ENCODE data around the gene KAZN. TPM values are rescaled to one million over a fixed set of nuclear protein-coding genes. Genes with fewer than 3 reads are reported as not detected.

The KAZN gene
- polyA plus RNA-seq, 1 donor from 2014 or later = 20.6 TPM

DNA sequence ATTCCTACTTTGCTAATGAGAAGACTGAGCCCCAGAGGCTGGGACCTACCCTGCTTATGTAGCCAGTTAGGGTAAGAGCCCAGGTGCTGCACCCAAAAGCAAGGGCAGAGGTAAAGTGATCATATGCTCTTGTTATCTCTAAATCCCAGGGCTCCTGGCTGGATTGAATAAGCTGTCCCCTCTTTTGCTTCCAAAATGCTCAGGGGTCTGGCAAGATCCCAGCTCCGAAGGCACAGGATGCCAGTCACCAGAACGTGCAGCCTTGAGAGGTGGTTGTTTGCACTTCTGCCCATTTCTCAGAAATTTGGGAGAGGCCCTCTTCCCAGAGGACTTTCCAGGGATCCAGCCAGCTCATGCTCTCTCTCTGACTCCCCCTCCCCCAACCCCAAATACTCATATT lies 412.7 kb downstream of the KAZN start:
- H3K79me2 ChIP-seq (replicated peaks; ENCODE audit: insufficient read depth, low read length) = no peaks in the 10 kb centered on the region
- H3K4me2 ChIP-seq (ENCODE audit: low read length) = no peak overlapping the region
- H3K9me3 ChIP-seq (ENCODE audit: low read length) = peaks cover 6% of the 10 kb centered on the region
- no peaks in the 10 kb centered on the region for H3K27me3 ChIP-seq (ENCODE audit: insufficient read depth, low read depth, low read length)
- H3K36me3 ChIP-seq (ENCODE audit: insufficient read depth, low read length) = no peaks in the 10 kb centered on the region
- H3K9me2 ChIP-seq (ENCODE audit: insufficient read depth, low read length) = no peaks in the 10 kb centered on the region
- H4K20me1 ChIP-seq (ENCODE audit: insufficient read depth) = no peaks in the 10 kb centered on the region
- no peak overlapping the region for H3K9ac ChIP-seq (ENCODE audit: low read length)
- no peak overlapping the region for H2AFZ ChIP-seq (ENCODE audit: low read depth, low read length)
- no peak overlapping the region for H3K27ac ChIP-seq (ENCODE audit: low read length)
- H3F3A ChIP-seq (ENCODE audit: insufficient read depth, low read length, poor library complexity, severe bottlenecking) = no peaks in the 10 kb centered on the region
- TF ChIP-seq EP300 (conservative IDR thresholded peaks at IDR 0.05; ENCODE audit: poor library complexity, severe bottlenecking) = no peak
- TF ChIP-seq, protein P1, sequence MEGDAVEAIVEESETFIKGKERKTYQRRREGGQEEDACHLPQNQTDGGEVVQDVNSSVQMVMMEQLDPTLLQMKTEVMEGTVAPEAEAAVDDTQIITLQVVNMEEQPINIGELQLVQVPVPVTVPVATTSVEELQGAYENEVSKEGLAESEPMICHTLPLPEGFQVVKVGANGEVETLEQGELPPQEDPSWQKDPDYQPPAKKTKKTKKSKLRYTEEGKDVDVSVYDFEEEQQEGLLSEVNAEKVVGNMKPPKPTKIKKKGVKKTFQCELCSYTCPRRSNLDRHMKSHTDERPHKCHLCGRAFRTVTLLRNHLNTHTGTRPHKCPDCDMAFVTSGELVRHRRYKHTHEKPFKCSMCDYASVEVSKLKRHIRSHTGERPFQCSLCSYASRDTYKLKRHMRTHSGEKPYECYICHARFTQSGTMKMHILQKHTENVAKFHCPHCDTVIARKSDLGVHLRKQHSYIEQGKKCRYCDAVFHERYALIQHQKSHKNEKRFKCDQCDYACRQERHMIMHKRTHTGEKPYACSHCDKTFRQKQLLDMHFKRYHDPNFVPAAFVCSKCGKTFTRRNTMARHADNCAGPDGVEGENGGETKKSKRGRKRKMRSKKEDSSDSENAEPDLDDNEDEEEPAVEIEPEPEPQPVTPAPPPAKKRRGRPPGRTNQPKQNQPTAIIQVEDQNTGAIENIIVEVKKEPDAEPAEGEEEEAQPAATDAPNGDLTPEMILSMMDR (IDR thresholded peaks at IDR 0.05; ENCODE audit: poor library complexity, severe bottlenecking) = no peak
- no peak for TF ChIP-seq MXI1 (conservative IDR thresholded peaks at IDR 0.05; ENCODE audit: poor library complexity, severe bottlenecking)
- TF ChIP-seq SMC3 (conservative IDR thresholded peaks at IDR 0.05; ENCODE audit: poor library complexity) = no peak
- no peak for TF ChIP-seq RAD21 (conservative IDR thresholded peaks at IDR 0.05)
- TF ChIP-seq POLR2AphosphoS5 (IDR thresholded peaks at IDR 0.05) = no peak
- TF ChIP-seq, protein P2, sequence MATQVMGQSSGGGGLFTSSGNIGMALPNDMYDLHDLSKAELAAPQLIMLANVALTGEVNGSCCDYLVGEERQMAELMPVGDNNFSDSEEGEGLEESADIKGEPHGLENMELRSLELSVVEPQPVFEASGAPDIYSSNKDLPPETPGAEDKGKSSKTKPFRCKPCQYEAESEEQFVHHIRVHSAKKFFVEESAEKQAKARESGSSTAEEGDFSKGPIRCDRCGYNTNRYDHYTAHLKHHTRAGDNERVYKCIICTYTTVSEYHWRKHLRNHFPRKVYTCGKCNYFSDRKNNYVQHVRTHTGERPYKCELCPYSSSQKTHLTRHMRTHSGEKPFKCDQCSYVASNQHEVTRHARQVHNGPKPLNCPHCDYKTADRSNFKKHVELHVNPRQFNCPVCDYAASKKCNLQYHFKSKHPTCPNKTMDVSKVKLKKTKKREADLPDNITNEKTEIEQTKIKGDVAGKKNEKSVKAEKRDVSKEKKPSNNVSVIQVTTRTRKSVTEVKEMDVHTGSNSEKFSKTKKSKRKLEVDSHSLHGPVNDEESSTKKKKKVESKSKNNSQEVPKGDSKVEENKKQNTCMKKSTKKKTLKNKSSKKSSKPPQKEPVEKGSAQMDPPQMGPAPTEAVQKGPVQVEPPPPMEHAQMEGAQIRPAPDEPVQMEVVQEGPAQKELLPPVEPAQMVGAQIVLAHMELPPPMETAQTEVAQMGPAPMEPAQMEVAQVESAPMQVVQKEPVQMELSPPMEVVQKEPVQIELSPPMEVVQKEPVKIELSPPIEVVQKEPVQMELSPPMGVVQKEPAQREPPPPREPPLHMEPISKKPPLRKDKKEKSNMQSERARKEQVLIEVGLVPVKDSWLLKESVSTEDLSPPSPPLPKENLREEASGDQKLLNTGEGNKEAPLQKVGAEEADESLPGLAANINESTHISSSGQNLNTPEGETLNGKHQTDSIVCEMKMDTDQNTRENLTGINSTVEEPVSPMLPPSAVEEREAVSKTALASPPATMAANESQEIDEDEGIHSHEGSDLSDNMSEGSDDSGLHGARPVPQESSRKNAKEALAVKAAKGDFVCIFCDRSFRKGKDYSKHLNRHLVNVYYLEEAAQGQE (IDR thresholded peaks at IDR 0.05; ENCODE audit: borderline replicate concordance) = no peak
- H3K4me3 ChIP-seq (ENCODE audit: low read length) = no peak overlapping the region

DNA sequence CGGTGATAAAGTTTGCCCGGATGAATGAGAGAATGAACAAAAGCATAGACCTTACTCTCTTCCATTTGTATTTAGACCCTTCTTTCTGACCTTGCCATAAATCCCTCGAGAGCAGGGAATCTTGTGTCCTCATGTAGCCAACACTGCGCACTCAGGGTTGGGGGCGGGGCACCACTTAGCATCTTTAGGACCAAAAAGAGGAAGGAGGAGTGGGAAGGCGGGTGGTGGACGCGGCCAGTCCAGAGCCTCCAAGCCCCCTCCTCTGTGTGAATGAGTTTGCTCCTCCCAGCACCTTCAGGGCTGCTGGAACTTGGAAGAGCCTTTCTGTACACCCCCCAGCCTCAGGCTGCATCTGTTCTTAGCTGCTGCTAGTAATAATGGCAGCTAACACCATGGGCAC lies 413.2 kb downstream of the KAZN start:
- Histone ChIP-seq H3K4me3 (ENCODE audit: low read length) (no peak overlapping the region), H3K36me3 (ENCODE audit: insufficient read depth, low read length) (no peaks in the 10 kb centered on the region), H3K27me3 (ENCODE audit: insufficient read depth, low read depth, low read length) (no peaks in the 10 kb centered on the region), H3K27ac (ENCODE audit: low read length) (no peak overlapping the region), H3K9me2 (ENCODE audit: insufficient read depth, low read length) (no peaks in the 10 kb centered on the region), H3K9me3 (ENCODE audit: low read length) (peaks cover 6% of the 10 kb centered on the region), H4K20me1 (ENCODE audit: insufficient read depth) (no peaks in the 10 kb centered on the region), H3K79me2 (replicated peaks; ENCODE audit: insufficient read depth, low read length) (no peaks in the 10 kb centered on the region), H3K9ac (ENCODE audit: low read length) (no peak overlapping the region), H3K4me2 (ENCODE audit: low read length) (no peak overlapping the region), H2AFZ (ENCODE audit: low read depth, low read length) (no peak overlapping the region), H3F3A (ENCODE audit: insufficient read depth, low read length, poor library complexity, severe bottlenecking) (no peaks in the 10 kb centered on the region)
- TF ChIP-seq RAD21 (conservative IDR thresholded peaks at IDR 0.05) (no peak), EZH2 (IDR thresholded peaks at IDR 0.05; ENCODE audit: borderline replicate concordance, insufficient read depth, low read length, poor library complexity, severe bottlenecking) (no peak)
- TF ChIP-seq, protein P1 (IDR thresholded peaks at IDR 0.05; ENCODE audit: poor library complexity, severe bottlenecking) = no peak
